Sigmoid colon (tissue), 4 donors: ENCODE data around the gene ZNF564.

Experiments used
- CTCF ChIP-seq, 4 experiments: fragments of 450-650 bp in 3 of 4; fragments of 200-600 bp in 1 of 4; IDR thresholded peaks; one replicate each; pipeline ENCODE4 v1.5.1; 2016 to 2019; ENCODE audit warnings: antibody characterized with exemption in 4 of 4, mild to moderate bottlenecking in 3 of 4, moderate library complexity in 2 of 4
- POLR2A ChIP-seq, 2 donors: fragments of 450-650 bp; IDR thresholded peaks; one replicate each; pipeline ENCODE4 v1.6.1; 2016; ENCODE audit warnings: antibody characterized with exemption in 2 of 2, mild to moderate bottlenecking in 2 of 2, moderate library complexity in 2 of 2
- POLR2AphosphoS5 ChIP-seq, 4 donors: sonication (generic); formaldehyde crosslinking; IDR thresholded peaks; one replicate each; pipeline ENCODE4 v1.6.1; 2017; ENCODE audit warnings: antibody characterized with exemption in 4 of 4

DNA sequence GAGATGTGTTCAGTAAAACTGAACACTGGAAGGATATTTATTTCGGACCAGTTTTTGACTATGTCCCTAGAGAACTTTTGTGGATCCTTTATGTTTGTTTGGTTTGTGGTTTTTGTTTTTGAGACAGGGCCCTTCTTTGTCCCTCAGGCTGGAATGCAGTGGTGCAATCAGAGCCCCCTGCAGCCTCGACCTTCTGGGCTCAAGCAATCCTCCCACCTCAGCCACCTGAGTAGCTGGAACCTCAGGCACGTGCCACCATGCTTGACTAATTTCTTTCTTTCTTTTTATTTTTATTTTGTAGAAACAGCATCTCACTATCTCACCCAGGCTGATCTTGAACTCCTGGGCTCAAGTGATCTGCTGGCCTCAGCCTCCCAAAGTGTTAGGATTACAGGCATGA lies 65.7 kb downstream of the ZNF564 start:
- TF ChIP-seq CTCF (IDR thresholded peaks at IDR 0.05) = no peak
- TF ChIP-seq POLR2A (IDR thresholded peaks at IDR 0.05) = no peak
- no peak for TF ChIP-seq POLR2AphosphoS5 (IDR thresholded peaks at IDR 0.05)
